22Rv1 (cell line): Measurements from ENCODE around the gene UBE2O.

ENCODE experiments used
- ZFX ChIP-seq: fragments of 450-650 bp; IDR thresholded peaks from 2 replicates; pipeline ENCODE4 v1.6.1; 2017; ENCODE audit warnings: antibody characterized with exemption, borderline replicate concordance
- TF ChIP-seq, protein P1 (sequence below): fragments of 450-650 bp; IDR thresholded peaks from 2 replicates; pipeline ENCODE4 v1.5.1; 2017; ENCODE audit warnings: mild to moderate bottlenecking

DNA sequence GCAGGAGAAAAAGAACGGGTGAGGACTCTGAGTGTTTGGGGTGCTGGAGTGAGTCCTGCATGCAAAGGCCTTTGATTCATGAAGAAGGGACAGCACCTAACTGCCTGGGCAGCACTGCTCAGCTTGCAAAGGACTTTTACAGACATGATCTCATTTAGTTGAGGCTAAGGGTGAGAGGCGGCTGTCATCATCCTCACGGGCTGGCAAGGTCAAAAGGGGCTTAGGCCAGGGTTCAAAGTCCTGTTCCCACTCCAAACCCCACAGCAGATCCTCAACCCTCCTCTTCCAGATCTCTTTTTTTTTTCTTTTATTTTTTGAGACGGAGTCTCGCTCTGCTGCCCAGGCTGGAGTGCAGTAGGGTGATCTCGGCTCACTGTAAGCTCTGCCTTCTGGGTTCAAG is 43.5 kb upstream of the UBE2O start:
- TF ChIP-seq, protein P1, sequence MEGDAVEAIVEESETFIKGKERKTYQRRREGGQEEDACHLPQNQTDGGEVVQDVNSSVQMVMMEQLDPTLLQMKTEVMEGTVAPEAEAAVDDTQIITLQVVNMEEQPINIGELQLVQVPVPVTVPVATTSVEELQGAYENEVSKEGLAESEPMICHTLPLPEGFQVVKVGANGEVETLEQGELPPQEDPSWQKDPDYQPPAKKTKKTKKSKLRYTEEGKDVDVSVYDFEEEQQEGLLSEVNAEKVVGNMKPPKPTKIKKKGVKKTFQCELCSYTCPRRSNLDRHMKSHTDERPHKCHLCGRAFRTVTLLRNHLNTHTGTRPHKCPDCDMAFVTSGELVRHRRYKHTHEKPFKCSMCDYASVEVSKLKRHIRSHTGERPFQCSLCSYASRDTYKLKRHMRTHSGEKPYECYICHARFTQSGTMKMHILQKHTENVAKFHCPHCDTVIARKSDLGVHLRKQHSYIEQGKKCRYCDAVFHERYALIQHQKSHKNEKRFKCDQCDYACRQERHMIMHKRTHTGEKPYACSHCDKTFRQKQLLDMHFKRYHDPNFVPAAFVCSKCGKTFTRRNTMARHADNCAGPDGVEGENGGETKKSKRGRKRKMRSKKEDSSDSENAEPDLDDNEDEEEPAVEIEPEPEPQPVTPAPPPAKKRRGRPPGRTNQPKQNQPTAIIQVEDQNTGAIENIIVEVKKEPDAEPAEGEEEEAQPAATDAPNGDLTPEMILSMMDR = no peak
- no peak for TF ChIP-seq ZFX
